Measurements from ENCODE around the gene SLC6A12. TPM values are rescaled to one million over a fixed set of nuclear protein-coding genes. Genes with fewer than 3 reads are reported as not detected.

The SLC6A12 gene
- total and polyA plus RNA-seq, 5 experiments from 2014 or later, result 0.78 TPM; not detected in 4

DNA sequence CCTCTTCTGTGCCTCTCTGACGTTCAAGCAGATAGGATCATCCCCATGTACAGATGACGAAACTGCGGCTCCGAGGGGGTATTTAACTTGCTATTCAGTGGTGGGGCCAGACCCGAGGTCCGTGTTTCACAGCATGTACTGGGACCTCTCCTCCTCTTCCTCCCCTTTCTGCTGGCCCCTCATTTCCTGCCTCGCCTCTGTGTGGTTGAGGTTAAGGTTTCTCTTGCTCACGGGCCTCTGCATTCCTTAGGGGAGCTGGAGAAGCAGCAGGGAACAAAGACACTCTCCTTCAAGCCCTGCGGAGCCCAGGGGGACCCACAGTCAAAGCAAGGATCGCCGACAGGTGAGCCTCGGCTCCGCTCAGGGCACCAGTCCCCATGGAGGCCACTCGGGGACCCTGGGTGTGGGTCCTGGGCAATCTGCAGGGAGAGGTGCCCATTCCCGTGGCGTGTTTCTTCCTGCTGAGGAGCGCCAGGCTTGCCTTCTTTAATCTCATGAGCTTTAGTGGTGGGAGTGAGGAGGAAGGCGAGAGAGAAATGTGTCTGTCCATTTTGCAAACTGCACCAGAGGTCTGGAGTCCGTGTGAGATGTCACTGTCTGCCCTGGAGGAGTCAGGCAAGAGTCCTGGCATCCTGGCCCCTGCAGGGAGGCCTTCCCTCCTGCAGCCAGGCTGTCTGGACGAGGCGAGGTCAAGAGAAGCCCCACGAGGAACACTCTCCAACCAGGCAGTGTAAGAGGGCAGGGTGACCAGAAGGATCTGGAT, 45.0 kb downstream of the SLC6A12 start:
- POLR2A ChIA-PET, result interaction anchor here (0.7 kb wide), 1 partner anchor 16 kb away, joined by 3 read pairs; no protein-coding TSS in a partner anchor
- DNase-seq, result no peak
- peaks cover 0 to 25% (median 18%) of the 10 kb centered on the region in 5 donors for H3K27me3 Mint-ChIP-seq
- no peaks in the 10 kb centered on the region for H3K36me3 Mint-ChIP-seq
- peak overlapping the region in 2 of 10 donors; percentile 23 to 54 for H3K4me3 Mint-ChIP-seq
- H3K4me1 Mint-ChIP-seq, result peaks cover 16 to 19% (median 18%) of the 10 kb centered on the region in 4 donors
- no peak for ATAC-seq
- no peaks in the 10 kb centered on the region for H3K9me3 Mint-ChIP-seq
- H3K27ac Mint-ChIP-seq, result peak overlapping the region in 2 of 10 donors; percentile 33 to 63

- no peak for DNase-seq
- H3K36me3 Mint-ChIP-seq, result no peaks in the 10 kb centered on the region
- H3K4me3 Mint-ChIP-seq, result no peak overlapping the region
- POLR2A ChIA-PET, result interaction anchor here (0.7 kb wide), 1 partner anchor 17 kb away, joined by 3 read pairs; no protein-coding TSS in a partner anchor
- H3K4me1 Mint-ChIP-seq, result peaks cover 16 to 19% (median 18%) of the 10 kb centered on the region in 4 donors
- peaks cover 0 to 21% (median 18%) of the 10 kb centered on the region in 5 donors for H3K27me3 Mint-ChIP-seq
- H3K27ac Mint-ChIP-seq, result peak overlapping the region in 1 of 10 donors; percentile 5
- no peaks in the 10 kb centered on the region for H3K9me3 Mint-ChIP-seq
- no peak for ATAC-seq
These were observed 45.9 kb downstream of the SLC6A12 start for GRCh38 chr12:167959-168600.

- H3K9me3 Mint-ChIP-seq, result no peaks in the 10 kb centered on the region
- H3K36me3 Mint-ChIP-seq, result no peaks in the 10 kb centered on the region
- ATAC-seq (no peak), DNase-seq (no peak)
- POLR2A ChIA-PET, result no interaction called here
- H3K27me3 Mint-ChIP-seq, result peaks cover 0 to 12% (median 10%) of the 10 kb centered on the region in 5 donors
- H3K4me3 Mint-ChIP-seq, result no peak overlapping the region
- H3K27ac Mint-ChIP-seq, result no peak overlapping the region
- H3K4me1 Mint-ChIP-seq, result peaks cover 15 to 19% (median 17%) of the 10 kb centered on the region in 4 donors
These were observed 47.4 kb downstream of the SLC6A12 start for GRCh38 chr12:166425-167075.

DNA sequence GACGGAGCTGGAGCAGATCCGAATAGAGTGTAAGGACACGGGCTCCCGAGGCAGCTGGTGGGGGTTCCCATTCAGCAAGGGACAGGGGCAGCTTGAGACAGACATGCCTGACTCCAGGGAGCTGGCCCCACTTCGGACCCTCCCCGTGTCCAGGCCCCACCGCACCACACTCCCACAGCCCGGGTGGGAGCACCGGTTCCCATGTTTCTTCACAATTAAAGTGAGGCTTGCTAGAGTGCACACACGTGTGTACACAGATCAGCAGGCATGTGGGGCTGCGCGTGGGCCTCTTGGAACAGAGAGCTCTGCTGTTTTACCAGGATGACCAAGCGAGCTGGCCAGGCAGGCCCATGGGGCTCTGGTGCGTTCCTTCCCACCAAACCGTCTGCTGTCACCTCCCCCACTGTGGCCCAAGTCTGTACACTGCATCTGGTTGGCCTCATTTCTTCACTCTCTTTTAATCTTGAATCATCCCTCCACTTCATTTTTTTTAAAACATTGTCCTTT, 48.0 kb downstream of the SLC6A12 start:
- Mint-ChIP-seq H3K4me1 (peaks cover 15 to 19% (median 17%) of the 10 kb centered on the region in 4 donors), H3K27me3 (peaks cover 0 to 12% (median 7%) of the 10 kb centered on the region in 5 donors), H3K4me3 (no peak overlapping the region), H3K36me3 (no peaks in the 10 kb centered on the region), H3K9me3 (no peaks in the 10 kb centered on the region), H3K27ac (no peak overlapping the region)
- no peak for ATAC-seq
- POLR2A ChIA-PET, result no interaction called here
- no peak for DNase-seq

- no peak overlapping the region for H3K4me3 Mint-ChIP-seq
- ATAC-seq, result no peak
These were observed 49.8 kb downstream of the SLC6A12 start for GRCh38 chr12:164207-164606.

DNA sequence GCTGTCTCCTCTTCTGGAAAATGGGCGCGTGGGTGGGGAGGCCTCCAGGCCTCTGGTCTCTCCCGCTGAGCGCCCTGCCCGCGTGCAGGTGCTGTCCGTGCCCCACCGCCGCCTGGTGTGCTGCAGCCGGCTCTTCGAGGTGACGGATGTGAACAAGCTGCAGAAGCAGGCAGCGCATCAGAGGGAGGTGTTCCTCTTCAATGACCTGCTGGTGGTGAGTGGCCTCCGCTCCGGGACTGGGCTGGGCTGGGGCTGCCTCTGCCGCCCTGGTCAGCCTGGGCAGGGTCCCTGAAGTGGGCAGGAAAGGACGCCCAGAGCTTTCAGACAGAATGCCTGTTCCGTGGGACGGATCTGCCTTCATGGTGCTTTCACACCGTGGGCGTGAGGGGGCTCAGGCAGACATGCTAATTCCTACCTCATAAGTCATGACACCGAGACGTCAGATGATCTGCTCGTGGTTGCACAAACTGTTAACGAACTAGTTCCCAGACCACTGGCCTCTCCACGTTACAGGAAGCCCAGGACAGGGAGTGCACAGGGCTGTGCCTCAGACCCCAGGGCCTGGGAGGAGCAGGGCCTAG, 50.5 kb downstream of the SLC6A12 start:
- POLR2A ChIA-PET, result no interaction called here
- Mint-ChIP-seq H3K9me3 (no peaks in the 10 kb centered on the region), H3K4me1 (peaks cover under 1 to 7% (median 2%) of the 10 kb centered on the region in 4 donors), H3K36me3 (no peaks in the 10 kb centered on the region), H3K4me3 (no peak overlapping the region), H3K27ac (no peak overlapping the region), H3K27me3 (peaks cover 0 to 11% (median 6%) of the 10 kb centered on the region in 5 donors)
- no peak for DNase-seq
- no peak for ATAC-seq

More at GRCh38 chr12:164207-164606, 49.8 kb downstream of the SLC6A12 start:
- Mint-ChIP-seq H3K27me3 (peaks cover 0 to 11% (median 6%) of the 10 kb centered on the region in 5 donors), H3K27ac (peak overlapping the region in 1 of 10 donors; percentile 83), H3K36me3 (no peaks in the 10 kb centered on the region), H3K9me3 (no peaks in the 10 kb centered on the region), H3K4me1 (peaks cover 8 to 10% (median 8%) of the 10 kb centered on the region in 4 donors)
- DNase-seq, result no peak
- POLR2A ChIA-PET, result no interaction called here

- peaks cover 0 to 5% (median 0%) of the 10 kb centered on the region in 4 donors for H3K4me1 Mint-ChIP-seq
- no peak overlapping the region for H3K4me3 Mint-ChIP-seq
- DNase-seq, result no peak
- POLR2A ChIA-PET, result no interaction called here
- no peaks in the 10 kb centered on the region for H3K36me3 Mint-ChIP-seq
- peaks cover 0 to 11% (median 6%) of the 10 kb centered on the region in 5 donors for H3K27me3 Mint-ChIP-seq
- no peaks in the 10 kb centered on the region for H3K9me3 Mint-ChIP-seq
- H3K27ac Mint-ChIP-seq, result peak overlapping the region in 4 of 10 donors; percentile 18 to 65 (median 42)
- no peak for ATAC-seq
These were observed 51.3 kb downstream of the SLC6A12 start for GRCh38 chr12:162467-163307.

DNA sequence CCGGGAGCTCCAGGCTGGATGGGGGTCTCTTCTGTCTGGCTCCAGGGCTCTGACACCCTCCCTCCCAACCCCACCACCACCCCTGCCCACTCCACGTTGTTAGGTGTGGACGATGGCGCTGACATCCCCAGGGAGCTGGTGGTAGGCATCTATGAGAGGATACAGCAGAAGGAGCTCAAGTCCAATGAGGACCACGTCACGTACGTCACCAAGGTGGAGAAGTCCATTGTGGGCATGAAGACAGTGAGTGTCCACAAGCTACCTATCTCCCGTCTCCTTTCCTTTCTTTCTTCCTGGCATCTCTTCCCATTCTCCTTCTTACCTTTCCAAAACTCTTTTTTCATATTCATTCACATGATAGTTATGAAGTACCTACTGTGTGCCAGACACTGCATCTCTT, 52.1 kb downstream of the SLC6A12 start:
- Mint-ChIP-seq H3K36me3 (no peaks in the 10 kb centered on the region), H3K27ac (peak overlapping the region in 1 of 10 donors; percentile 36), H3K27me3 (peaks cover 0 to 8% (median 4%) of the 10 kb centered on the region in 5 donors), H3K4me3 (no peak overlapping the region), H3K9me3 (no peaks in the 10 kb centered on the region), H3K4me1 (peaks cover 0 to 5% (median 0%) of the 10 kb centered on the region in 4 donors)
- no peak for ATAC-seq
- POLR2A ChIA-PET, result no interaction called here
- DNase-seq, result no peak

DNA sequence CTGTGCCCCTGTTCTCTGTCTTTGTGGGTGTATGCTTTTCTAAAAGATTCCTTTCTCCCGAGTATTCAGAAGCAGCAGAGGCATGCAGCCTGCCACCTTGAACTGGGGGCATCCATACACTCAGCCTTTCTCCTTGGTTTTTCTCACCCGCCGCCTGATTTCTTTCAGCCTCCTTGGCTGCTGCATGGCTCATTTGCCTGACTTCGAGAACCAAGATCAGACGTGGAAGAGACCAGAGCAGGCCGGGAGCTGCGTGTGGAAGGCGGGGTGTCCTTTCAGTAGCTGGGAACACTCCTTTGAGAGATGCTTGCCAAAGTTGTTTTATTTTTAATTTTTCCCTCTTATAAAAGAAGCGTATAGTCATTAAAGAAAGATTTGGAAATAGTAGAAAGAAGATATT, 53.1 kb downstream of the SLC6A12 start:
- peaks cover 0 to 7% (median 0%) of the 10 kb centered on the region in 5 donors for H3K27me3 Mint-ChIP-seq
- ATAC-seq, result no peak
- H3K36me3 Mint-ChIP-seq, result no peaks in the 10 kb centered on the region
- POLR2A ChIA-PET, result no interaction called here
- no peak for DNase-seq
- no peak overlapping the region for H3K4me3 Mint-ChIP-seq
- H3K27ac Mint-ChIP-seq, result no peak overlapping the region
- H3K4me1 Mint-ChIP-seq, result peaks cover 0 to 2% (median 0%) of the 10 kb centered on the region in 4 donors
- H3K9me3 Mint-ChIP-seq, result no peaks in the 10 kb centered on the region

GRCh38 chr12:159156-159782, 54.7 kb downstream of the SLC6A12 start:
- Mint-ChIP-seq H3K4me3 (no peak overlapping the region), H3K4me1 (peaks cover 0 to 2% (median 0%) of the 10 kb centered on the region in 4 donors), H3K27me3 (peaks cover 0 to 5% (median 0%) of the 10 kb centered on the region in 5 donors), H3K36me3 (no peaks in the 10 kb centered on the region), H3K9me3 (no peaks in the 10 kb centered on the region), H3K27ac (no peak overlapping the region)
- POLR2A ChIA-PET, result no interaction called here
- DNase-seq, result no peak
- ATAC-seq, result no peak

DNA sequence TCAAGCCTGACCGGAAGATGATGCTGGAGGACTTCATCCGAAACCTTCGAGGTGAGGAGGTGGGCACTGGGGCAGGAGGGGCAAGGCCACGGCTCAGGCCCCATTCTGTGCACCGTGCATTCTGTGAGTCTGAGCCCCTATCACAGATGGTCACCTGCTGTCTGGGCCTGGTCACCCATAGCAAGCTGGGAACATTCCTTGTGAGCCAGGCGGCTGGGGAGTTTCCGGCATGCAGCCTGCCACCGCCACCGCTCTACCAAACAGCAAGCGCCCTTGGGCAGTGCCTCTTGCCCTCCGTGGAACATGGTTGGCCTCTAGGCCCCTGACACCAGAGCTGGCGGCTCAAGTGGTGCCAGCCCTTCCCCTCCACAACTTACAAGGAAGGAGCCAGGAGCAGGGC, 56.3 kb downstream of the SLC6A12 start:
- ATAC-seq (no peak), DNase-seq (no peak)
- H3K36me3 Mint-ChIP-seq, result no peaks in the 10 kb centered on the region
- peaks cover 7 to 9% (median 8%) of the 10 kb centered on the region in 4 donors for H3K4me1 Mint-ChIP-seq
- H3K9me3 Mint-ChIP-seq, result no peaks in the 10 kb centered on the region
- POLR2A ChIA-PET, result no interaction called here
- H3K4me3 Mint-ChIP-seq, result no peak overlapping the region
- peaks cover 0 to 9% (median 0%) of the 10 kb centered on the region in 5 donors for H3K27me3 Mint-ChIP-seq
- no peak overlapping the region for H3K27ac Mint-ChIP-seq

All from naive thymus-derived CD8-positive, alpha-beta T cell (primary cell).